Fibroblast of mammary gland (primary cell): ENCODE results near the gene ASB9.
"Not testable (repeated sequence)": the region's sequence is repeated elsewhere in the genome, so short reads cannot be mapped to it uniquely, and the experiment has no call there.

ENCODE experiments used
- DNase-seq: peaks from one replicate; pipeline ENCODE4 v3.0.0-alpha.2; 2010; ENCODE audit warnings: low read depth
- H3K4me3 ChIP-seq: 2 replicates; pipeline ENCODE4 v1.5.1; 2011; ENCODE audit warnings: low read depth, mild to moderate bottlenecking, low read length, moderate library complexity; ENCODE audit not compliant: control insufficient read depth
- TF ChIP-seq, protein P1 (sequence below): conservative IDR thresholded peaks from 2 replicates; pipeline ENCODE4 v1.5.1; 2011; ENCODE audit warnings: low read depth, low read length, inconsistent platforms; ENCODE audit not compliant: control insufficient read depth, insufficient read depth

ASB9 gene, protein sequence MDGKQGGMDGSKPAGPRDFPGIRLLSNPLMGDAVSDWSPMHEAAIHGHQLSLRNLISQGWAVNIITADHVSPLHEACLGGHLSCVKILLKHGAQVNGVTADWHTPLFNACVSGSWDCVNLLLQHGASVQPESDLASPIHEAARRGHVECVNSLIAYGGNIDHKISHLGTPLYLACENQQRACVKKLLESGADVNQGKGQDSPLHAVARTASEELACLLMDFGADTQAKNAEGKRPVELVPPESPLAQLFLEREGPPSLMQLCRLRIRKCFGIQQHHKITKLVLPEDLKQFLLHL

DNA sequence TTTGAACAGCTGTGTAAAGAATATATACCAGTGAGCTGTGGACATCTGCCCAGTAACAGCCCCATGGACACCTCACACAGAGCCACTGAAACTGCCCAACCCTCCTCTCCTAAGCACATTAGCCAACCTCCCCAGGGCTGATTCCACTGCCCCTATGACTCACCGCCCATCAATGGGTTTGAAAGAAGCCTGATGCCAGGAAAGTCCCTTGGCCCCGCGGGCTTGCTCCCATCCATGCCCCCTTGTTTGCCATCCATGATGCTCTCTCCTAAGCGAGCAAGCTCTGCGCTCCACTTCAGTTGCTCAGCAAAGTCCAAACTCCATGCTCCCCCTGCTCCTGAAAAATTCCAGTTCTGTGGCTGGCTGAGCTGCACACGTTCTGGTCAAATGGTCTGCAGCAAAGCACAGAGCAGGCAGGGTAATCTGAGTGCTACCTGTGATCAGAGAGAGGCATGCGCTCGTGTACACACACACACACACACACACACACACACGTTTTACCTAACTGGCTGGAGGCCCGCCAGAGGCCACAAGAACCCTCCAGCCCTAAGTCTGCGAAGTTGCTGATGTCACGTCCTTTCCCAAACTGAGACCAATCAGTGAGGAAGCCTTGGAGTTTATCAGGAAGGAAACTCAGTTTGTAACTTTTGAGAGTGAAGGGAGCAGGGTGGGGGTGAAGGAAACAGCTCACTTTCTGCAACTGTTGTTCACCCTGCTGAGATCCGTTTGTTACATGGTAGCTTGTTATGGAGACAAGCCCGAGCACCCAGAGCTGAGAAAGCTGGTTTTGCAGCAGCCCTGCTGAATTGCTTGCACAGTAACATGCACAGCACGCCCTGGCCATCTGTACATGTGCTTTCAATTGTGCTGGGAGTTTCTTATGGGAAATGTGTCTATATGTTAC is at the start of gene ASB9:
ASB9 (minus strand) TSS at position 466 of the 904 bp plus-strand sequence; CDS start at position 257, 209 bp downstream.
- TF ChIP-seq, protein P1, sequence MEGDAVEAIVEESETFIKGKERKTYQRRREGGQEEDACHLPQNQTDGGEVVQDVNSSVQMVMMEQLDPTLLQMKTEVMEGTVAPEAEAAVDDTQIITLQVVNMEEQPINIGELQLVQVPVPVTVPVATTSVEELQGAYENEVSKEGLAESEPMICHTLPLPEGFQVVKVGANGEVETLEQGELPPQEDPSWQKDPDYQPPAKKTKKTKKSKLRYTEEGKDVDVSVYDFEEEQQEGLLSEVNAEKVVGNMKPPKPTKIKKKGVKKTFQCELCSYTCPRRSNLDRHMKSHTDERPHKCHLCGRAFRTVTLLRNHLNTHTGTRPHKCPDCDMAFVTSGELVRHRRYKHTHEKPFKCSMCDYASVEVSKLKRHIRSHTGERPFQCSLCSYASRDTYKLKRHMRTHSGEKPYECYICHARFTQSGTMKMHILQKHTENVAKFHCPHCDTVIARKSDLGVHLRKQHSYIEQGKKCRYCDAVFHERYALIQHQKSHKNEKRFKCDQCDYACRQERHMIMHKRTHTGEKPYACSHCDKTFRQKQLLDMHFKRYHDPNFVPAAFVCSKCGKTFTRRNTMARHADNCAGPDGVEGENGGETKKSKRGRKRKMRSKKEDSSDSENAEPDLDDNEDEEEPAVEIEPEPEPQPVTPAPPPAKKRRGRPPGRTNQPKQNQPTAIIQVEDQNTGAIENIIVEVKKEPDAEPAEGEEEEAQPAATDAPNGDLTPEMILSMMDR: no peak
- DNase-seq: peak; percentile 79
- peak within 1 kb of the TSS; percentile 16 for H3K4me3 ChIP-seq

DNA sequence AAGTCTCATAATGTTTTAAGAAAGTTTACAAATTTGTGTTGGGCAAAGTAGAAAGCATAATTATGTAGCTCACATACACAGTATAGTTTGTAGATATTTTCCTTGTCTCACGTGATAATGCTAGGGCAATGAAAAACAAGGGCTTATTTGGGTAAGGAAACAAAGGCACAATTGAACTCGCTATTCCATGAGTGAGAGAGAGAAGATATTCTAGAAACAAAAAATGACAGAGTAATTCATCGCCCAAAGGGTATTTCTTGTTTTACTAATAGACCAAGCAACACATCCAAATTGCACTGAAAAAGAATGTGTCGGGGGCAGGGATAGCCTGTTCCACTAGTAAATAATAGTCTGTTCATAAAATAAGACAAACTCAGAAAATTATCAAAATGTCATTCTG is 49.2 kb upstream of the ASB9 start:
- no peak overlapping the region for H3K4me3 ChIP-seq
- DNase-seq: no peak
- TF ChIP-seq, protein P1: no peak

DNA sequence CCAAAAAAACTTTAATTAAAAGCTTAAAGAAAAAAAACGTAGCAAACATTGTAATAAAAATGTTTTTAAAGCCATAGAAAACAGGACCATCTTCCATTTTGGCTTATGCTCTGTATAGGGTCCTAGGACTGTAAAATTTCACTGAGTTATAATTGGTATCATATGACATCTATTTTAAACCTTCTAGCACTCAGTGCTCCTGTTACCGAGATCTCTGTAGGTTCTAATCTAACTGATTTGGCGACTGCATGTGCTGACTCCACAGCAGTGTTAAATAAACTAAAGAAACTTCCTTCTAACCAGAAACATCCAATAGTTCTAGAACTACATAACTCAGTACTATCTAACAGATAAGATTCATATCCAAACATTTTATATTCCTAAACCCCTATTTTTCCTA is 45.6 kb upstream of the ASB9 start, which contains the start of gene ASB11:
ASB11 (minus strand) TSS at position 132 of the 400 bp plus-strand sequence; CDS start at position 97, 35 bp downstream.
- no peak for DNase-seq
- H3K4me3 ChIP-seq: no peak within 1 kb of the TSS
- TF ChIP-seq, protein P1: no peak

DNA sequence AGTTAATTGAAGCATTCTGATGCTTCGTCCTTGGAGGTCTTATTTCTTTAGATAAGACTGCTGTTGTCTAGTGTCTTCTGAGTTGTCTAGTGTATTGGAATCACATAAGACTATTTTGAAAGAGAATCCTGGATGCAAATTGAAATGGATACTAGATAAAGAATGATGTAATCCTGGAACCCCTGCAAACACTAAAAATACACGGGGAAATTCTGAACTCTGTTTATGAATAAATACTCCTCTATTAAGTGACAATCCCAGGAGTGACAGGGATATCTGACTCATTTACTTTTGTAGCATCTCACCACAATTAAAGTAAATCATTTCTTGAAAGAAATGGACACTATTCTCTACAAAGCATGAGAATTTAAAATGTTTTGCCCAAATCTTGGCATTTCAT is 44.6 kb upstream of the ASB9 start:
- H3K4me3 ChIP-seq: no peak overlapping the region
- TF ChIP-seq, protein P1: no peak
- DNase-seq: no peak

DNA sequence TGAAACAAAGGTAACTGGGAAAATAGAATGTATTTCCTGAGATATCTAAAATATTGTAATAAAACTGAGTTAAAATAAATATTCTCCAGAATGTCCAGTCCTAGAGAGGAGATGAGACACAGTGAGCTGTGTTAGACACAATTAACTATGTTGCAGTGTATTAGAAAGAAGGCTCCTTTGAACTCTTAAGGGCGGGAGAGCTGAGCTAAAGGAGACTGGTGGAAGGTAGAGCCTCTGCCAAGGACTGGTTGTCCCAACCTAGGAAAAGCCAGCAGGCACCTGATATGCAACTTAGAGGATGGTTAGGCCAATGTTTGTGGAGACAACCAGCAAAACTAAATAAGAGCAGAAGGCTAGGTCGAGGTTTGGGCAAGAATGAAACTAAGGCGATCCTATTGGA is 41.2 kb upstream of the ASB9 start:
- DNase-seq: no peak
- TF ChIP-seq, protein P1: no peak
- no peak overlapping the region for H3K4me3 ChIP-seq

DNA sequence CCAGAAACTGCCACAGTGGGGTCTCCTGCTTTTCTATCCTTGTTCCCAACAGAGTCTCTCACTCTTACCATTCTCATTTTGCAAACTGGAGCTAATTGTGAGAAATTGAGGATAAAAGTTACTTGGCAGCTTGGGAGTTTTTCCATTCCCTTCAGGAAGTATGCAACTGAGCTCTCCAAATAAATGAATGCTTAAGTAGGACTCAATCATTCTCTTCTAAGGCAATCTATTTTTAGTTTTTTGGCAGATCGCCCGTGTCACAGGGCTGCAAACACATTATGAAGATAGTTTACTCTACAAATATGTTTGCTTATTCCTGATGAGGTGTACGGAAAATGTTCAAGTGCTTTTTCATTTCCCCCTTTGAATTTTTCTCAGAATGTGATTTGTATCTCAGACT is 40.2 kb upstream of the ASB9 start:
- peak; percentile 33 for DNase-seq
- H3K4me3 ChIP-seq: no peak overlapping the region
- TF ChIP-seq, protein P1: no peak

DNA sequence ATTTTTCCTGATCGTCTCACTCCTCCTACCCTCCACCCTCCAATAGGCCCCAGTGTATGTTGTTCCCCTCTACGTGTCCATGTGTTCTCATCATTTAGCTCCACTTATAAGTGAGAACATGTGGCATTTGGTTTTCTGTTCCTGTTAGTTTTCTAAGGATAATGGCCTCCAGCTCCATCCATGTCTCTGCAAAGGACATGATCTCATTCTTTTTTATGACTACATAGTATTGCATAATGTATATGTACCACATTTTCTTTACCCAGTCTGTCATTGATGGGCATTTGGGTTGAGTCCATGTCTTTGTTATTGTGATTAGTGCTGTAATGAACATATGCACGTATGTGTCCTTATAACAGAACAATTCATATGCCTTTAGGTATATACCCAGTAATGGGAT is 36.0 kb upstream of the ASB9 start:
- not testable (repeated sequence) for H3K4me3 ChIP-seq, DNase-seq
